Cortex of kidney (tissue), 1 donor: ENCODE data around the gene NFYC.

ENCODE experiments used
- DNase-seq: peaks from one replicate; lab custom pipeline; 2025; lab: John Stamatoyannopoulos, UW

Gene NFYC

DNA sequence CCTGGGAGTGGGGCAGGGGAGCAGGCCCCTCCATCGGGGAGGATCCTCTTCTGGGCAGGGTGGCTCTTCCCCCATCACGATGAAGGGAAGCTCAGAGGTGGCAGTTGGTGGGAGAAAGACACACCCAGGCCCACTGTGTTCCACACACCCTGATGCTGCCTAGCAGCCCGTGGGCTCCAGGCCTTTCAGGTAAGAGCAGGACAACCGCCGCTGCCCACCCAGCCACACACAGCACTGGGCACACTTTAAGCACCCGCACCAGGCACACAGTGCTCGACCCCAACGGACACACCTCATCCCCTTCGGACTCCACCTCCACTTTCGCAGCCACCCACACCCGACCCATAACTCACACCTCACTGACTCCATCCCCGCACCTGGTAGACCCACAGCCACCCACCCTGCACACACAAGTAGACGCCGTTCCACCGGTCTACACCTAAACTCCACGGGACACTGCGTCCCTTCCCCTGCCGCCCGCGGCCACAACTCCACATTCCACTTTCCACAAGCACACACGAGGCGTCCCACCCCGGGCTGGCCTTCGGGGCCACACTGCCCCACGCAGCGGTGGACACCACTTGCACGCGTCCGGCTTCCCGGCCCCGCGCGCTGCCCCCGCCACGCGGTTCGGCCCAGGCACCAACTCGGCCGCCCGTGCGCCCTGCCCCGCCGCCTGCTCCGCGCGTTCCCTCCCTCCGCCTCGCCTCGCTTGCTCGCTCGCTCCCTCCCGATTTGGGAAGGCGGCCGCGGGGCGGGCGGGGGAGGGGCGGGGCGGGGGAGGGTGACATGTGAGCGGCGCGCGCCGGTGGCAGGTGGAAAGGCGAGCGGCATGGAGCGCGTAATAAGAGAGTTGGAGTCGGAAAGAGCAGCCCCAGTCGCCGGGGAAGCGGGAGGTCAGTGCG is 91.7 kb downstream of the NFYC start, which contains the start of gene KCNQ4:
Gene KCNQ4 (plus strand): TSS at position 787 of the 905 bp plus-strand sequence. CDS start 307 bp downstream, outside the sequence.
- no peak for DNase-seq

DNA sequence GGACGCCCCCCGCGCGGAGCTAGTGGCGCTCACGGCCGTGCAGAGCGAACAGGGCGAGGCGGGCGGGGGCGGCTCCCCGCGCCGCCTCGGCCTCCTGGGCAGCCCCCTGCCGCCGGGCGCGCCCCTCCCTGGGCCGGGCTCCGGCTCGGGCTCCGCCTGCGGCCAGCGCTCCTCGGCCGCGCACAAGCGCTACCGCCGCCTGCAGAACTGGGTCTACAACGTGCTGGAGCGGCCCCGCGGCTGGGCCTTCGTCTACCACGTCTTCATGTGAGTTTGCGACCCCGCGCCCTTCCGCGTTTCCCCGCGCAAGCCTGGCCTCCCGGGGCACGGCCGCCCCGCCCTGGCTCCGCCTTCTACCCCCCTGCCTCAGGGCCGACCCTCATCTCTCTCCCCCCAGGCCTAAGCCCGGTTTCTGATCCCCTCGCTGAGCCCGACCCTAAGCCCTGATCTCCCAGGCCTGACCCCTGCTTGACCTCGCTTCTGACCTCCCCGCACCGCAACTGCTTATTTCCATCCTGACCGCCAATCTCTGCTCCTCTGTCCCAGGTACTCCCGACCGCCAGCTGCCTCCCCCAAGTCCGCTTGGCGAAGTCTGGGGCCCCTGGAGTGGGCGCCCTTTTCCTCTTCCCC is 92.8 kb downstream of the NFYC start:
- DNase-seq = no peak

DNA sequence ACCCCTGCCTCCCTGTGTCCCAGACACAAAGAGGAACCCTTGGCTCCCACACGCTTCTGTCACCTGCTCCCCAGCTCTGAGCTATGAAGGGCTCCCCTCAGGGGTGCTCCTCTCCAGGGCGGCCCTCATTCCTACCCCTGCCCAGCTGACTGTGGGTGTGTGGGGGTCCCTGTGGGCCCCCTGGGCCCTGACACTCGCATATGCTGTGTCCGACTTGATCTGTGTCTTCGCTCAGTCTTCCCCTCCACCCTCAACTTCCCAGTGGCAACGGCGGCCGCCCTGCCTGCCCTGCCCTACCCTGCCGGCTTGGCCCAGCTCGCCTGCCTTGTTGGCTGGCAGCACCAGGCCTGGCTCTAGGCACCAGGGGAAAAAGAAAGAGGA is 93.3 kb downstream of the NFYC start:
- DNase-seq = no peak

DNA sequence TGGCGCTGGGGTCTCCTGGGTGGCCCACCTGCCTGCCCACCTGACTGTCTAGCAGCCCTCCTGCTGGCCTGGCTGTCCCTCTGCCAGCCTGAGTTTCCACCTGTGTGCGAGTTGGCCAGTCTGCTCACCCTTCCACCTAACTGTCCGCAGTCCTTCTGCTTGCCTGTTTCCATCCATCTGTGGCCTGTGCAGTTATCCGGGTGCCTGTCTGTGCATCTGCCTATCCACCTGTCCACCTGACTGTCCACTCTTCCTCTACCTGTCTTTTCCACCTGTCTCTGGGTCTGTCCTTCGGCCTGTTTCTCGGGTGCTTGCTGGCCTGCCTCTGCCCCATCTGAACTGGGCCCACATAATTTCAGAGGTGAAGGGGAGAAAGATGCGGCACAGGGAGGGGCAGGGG is 93.9 kb downstream of the NFYC start:
- no peak for DNase-seq

DNA sequence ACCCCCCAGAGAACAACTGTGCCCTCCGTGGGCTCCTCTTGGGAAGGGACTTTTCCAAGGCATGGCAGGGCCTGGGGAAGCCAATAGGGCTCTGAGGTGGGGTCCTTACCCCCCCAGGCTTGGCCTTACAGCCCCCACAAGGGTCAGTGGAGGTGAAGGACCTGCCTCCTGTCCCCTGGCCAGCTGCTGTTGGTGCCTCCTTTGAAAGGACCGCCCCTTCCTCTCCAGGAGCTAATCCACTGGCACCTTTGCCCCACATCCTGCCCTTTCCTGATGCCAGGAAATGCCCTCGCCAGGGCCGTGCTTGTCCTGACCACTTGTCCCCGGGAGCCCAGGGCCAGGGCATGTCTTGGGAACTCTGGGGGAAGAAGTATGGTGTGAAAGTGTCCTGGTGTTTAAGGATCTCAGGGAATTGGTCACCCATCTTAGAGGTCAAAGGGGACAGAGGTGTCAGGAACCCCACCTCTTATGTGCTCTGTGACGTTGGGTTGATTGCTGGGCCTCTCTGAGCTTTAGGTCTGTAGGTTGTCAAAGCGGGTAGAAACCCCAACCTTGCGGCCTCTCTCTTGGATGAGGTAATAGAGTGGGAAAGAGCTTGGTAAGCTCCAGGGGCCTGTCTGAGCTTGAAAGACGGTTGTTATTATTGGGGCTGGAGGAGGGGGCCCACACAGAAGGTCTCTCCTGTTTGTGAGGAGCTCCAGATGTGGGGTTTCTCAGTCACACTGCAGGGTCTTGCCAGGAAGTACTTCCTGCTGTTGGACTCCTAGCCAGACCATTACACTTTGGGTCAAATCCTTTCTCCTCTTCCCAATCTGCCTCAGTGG is 94.9 kb downstream of the NFYC start:
- DNase-seq = no peak

DNA sequence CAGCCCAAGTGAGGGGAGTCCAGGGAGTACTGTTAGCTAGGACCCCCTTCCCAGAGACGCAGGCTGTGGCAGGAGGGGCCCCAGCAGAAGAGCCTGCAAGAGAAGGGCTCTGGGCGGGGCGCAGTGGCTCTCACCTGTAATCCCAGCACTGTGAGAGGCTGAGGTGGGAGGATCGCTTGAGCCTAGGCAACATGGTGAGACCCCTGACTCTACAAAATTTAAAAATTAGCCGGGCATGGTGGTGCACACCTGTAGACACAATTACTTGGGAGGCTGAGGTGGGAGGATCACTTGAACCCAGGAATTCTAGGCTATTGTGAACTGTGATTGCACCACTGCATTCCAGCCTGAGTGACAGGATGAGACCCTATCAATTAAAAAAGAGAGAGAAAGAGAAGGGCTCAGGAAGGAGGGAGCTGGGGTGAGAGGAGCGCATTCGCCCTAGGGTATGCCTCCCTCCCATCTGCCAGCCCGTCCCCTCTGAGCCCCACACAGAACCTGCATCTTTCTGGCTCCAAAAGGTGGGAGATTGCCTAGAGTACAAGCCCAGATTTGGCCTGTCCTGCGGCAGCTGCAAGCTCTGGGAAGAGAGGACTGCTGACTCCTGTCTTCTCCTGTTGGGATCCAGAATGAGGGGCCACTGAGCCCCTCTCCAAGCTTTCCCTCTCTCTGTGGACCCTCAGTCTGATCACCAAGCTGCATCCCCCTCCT is 95.6 kb downstream of the NFYC start:
- DNase-seq = no peak

DNA sequence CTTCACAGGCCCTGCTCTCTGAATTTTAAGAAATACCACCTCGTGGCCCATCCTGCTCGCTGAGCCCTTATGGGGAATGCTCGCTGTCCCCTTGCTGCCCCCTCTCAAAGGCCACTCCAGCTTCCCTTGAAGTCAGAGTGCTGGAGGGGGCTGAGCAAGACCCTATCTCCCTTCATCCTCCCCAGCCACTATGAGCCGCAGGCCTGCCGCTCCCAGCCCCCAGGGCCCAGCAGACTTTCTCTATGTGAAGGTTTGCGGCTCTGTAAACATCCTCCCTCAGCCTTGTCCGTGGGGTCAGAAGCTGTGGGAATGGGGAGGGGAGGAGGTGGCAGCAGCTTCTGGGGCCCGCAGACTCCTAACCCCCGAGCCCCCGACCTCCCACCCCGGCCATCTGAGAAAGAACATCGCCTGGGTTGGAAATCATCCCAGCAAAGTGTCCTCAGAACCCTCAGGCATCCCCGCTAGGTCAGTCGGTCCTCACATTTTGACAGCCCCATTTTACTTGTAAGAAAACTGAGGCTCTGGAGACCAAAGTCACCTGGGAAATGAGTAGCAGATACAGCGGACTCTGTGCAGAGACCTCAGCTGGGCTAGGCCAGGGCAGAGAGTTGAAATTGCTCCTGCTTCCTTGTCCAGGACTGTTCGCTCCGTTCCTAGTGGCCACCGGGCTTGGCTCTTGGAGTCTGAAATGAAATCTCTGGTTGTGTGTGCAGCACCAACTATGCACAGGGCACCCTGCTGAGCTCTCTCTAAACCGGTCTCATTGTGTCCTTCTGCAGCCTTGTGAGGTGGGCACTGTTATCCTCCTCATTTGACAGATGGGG is 96.4 kb downstream of the NFYC start:
- DNase-seq = no peak

DNA sequence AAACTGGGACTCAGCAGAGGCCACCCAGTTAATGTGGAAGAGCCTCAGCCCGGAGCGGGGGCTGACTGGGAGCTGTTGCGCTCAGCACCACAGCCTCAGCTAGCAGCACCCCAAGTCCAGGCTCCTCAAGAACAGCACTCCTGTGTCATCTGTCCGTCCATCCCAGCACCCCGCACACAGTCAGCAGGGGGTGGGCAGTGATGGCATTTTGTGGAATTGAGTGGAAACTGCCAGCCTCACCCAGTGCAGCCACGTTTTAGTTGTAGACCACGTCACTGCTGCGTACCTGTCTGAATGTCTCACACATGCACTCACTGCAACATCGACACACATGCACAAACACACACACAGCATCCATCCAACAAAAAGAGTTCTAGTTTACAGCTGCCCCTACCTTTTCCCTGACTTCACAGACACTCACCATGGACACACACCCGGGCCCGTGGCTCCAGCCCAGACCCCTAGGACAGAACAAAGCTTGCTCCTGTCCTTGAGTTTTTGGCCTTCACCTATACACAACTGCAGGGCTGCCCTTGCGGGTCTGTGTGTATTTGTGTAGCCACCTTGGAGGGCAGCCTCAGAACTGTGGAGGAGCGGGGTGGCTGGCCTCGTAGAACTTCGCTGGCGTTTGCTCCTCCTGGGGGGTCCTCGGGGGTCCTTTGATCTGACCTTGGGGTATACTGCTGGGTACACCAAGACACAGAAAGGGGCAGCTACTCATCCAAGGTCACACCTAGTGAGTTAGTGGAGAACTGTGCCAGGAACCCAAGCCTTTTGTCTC is 97.2 kb downstream of the NFYC start:
- no peak for DNase-seq

DNA sequence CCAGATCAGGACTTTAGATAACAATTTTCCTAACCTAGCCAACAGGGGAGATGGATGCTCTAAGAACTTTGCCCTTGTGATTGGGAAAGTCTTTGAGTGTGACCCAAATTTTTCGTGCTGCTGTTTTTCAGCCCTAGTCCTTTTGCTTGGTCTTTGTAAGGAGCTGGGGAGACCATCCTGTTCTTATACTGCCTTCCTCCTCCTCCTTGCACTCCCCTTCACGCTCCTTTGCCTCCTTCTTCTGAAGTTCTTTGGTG is 97.8 kb downstream of the NFYC start:
- no peak for DNase-seq

DNA sequence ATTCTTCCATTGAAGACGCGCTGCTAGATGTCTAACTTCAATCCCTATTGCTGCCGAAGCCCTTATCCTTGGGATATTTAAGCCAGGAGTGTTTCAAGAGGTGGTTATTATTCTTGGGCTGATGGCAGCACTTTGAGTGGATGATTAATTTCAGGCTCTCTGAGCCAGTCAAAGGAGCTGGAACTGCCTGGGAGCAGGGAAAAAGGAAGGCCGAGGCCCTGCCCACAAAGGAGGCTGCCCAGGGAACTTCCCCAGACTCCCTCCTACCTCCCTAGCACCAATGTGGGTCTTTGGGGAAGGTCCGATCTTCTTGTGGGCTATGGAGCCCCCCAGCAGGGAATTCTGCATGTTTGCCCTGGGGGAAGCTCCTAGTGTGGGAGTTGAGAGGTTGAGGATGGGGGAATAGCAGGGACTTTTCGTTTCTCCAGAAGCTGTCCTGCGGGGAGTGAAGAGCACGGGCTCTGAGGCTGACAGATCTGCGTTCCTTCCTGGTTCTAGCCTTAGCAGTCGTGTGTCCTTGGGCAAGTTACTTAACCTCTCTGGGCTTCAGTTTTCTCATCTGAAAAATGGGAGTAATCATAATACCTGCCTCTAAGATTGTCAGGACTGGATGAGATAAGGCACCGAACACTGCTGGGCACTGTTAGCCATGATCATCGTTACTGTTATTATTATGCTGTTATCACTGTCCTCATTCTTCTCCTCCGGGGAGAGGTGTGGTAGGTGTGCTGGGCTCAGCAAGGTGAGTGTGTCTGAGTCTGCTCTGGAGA is 98.3 kb downstream of the NFYC start:
- no peak for DNase-seq

DNA sequence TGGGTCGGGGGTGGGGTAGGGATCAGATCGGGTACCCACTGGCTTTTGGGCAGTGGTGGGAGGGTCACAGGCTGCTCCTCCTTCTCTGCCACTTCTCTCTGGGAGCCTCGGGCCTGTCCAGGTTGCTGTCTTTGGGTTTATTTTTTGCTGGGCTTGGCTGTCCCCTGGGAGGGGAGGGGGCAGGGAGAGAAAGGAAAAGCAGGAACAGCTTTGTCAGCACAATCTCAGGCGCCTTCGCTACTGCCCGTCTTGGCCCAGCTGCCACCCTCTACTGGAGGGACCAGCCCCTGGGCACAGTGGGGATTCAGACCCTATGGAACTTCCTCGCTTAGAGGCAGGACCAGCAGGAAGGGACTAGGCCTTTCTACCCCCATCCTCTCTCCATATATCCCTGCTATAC is 100.5 kb downstream of the NFYC start:
- no peak for DNase-seq

DNA sequence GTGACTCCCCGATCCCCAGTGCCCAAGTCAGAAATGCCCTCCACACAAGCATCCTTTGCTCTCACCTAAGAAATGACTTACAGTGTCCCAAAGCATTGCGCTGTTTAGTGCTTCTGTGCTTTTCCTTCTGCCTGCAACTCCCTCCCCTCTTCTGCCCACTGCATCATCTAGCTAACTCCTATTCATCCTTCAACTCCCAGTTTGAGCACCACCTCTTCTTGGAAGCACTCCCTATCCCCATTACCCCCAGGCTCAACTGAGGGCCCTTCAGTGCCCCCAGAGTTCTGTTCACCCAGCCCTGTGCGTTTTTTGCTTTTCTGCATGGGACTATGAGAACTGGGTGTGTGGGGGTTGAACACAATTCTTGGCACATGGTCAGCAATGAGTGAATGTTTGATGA is 102.1 kb downstream of the NFYC start:
- DNase-seq = no peak

DNA sequence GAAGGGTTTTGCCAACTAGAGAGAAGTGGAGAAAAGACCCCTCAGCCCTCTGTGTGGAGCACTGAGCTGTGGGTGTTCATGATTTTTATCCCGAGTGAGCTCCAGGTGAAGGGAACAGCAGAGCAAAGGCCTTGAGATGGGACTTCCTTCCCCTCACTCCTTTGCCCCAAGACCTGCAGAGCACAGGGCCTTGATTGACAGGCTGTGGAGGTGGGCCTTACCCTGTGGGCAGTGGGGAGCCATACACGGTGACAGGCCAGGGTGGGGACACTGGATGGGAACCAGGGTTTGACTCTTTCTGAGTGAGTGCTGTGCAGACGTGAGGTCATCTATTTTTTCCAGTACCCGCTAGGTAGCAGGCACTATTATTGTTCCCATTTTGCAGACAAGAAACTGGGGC is 102.5 kb downstream of the NFYC start:
- DNase-seq = no peak

DNA sequence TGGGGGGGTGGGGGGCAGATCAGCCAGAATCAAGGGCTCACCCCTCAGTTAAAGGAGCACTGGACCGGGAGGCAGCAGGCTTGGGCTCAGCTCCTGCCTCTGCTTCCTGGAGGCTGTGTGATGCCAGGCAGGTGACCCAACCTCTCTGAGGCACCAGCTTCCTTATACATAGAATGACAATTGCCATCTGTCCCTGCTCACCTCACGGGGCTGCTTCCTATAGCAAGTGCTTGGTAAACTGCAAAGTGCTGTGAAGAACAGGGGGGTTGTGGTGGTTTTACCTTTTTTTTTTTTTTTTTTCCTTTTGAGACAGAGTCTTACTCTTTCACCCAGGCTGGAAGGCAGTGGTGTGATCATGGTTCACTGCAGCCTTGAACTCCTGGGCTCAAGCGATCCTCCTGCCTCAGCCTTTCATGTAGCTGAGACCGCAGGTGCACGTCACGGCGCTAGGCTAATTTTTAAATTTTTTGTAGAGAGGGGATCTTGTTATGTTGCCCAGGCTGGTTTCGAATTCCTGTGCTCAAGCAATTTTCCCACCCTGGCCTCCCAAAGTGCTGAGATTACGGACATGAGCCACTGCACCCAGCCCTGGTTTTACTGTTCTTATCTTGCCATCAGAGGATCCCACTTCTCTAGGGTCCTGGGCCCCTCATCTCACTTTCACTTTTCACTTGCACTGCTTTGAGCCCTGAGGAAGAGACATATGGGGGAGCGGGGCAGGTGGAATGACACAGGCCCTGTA is 103.6 kb downstream of the NFYC start:
- DNase-seq = no peak

DNA sequence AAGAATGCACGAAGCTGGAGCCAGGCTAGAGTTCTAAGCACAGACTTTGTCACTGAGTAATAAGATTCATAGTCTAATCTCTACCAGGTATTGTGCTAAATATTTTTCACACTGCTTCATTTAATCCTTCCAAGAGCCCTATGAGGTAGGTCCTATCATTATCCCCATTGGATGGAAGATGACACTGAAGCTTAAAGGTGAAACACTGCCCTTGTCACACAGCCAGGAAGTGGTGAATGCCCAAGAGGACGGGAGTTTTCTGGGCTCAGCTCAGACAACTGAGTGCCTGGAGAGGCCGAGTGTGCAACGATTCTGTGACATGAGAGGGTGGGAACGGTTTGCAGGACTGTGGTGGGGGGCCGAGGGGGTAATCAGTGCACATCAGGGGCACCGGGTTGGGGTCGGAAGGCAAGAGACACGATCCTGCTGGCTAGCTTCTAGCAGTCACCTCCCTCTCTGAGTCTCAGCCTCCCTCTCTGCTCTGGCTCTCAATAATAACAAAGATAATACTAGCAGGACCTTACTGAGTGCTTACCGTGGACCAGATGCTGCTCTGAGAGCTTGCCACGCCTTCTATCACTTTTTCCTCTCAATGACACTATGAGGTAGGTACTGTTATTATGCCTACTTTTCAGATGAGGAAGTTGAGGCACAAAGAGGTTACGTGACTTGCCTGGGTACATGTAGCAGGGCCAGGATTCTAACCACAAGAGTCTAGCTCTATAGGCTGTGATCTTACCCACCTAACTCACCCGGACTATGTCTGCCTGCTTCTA is 104.5 kb downstream of the NFYC start:
- DNase-seq = no peak

DNA sequence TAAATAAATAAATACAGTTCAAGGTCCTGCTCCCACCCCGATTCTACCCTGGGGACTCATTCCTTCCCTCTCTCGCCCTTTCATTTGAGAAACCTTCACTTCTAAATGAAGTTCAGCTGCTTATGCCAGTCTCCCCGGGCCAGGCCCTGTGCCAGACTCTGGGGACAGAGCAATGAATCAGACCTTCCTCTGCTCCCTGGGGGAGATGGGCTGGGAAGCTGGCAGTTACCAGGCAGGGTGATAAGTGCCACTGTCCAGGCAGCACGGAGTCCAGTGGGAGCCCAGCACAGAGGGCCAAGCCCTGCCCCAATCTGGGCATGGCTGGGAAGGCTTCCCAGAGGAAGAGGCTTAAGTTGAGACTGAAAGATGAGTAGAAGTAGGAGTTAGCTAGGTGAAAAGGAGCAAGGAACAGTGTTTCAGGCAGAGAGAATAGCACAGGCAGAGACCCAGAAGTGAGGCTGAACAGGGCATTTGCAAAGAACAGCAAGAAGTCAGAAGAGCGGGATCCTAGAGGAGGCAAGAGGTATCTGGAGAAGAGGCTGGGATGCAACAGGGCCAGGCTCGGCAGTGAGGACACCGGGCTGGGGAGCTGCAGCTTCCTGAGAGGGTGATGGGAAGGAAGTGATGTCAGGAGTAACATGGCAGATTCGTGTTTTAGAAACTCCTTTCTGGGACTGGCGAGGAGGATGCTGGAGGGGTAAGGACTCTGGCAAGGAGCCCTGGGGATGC is 105.6 kb downstream of the NFYC start:
- no peak for DNase-seq

DNA sequence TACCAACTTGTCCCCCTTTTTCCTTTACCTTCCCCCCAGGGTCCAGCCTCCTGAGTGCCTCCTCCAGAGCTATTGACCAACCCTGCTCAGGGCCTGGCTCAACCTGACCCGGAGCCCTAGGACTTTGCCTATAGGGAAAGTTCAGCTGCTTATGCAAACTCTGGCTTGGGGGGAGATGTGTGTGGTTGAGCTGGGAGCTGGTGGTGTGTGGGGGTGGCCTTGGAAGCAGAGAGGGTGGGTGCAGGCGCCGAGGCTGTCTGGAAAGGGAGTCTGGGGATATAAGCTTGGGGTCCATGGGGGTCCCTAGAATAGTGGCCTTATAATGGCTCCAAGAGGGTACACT is 106.1 kb downstream of the NFYC start:
- no peak for DNase-seq
